Ovary (tissue), 9 donors: ENCODE measurements around the gene LPCAT2. TPM values are rescaled to one million over a fixed set of nuclear protein-coding genes. Genes with fewer than 3 reads are reported as not detected.

ENCODE experiments used
- DNase-seq, 5 donors: peaks; one replicate each; pipeline ENCODE4 v3.0.0-alpha.2; 2019 to 2020
- H3K27ac ChIP-seq, 2 donors: fragments of 200-600 bp; one replicate each; pipeline versions ENCODE4 v1.5.1 to v1.8.0; 2019 to 2022
- H3K27me3 ChIP-seq: fragments of 200-600 bp; one replicate; pipeline ENCODE4 v1.8.0; 2022
- H3K36me3 ChIP-seq: fragments of 200-600 bp; sonication (generic); one replicate; pipeline ENCODE4 v1.5.1; 2019
- H3K4me1 ChIP-seq: one replicate; pipeline ENCODE4 v1.8.1; 2013; ENCODE audit warnings: mild to moderate bottlenecking, moderate library complexity; ENCODE audit not compliant: insufficient read depth
- H3K4me3 ChIP-seq: fragments of 200-600 bp; sonication (generic); one replicate; pipeline ENCODE4 v1.5.1; 2017
- H3K9me3 ChIP-seq, 2 donors: fragments of 200-600 bp in 1 of 2; sonication (generic) in 1 of 2; one replicate each; pipeline versions ENCODE4 v1.5.1 to v1.8.1; 2013 to 2019; ENCODE audit warnings: mild to moderate bottlenecking in 1 of 2, moderate library complexity in 1 of 2
- CTCF ChIP-seq, 3 donors: fragments of 450-650 bp in 2 of 3; fragments of 200-600 bp in 1 of 3; IDR thresholded peaks; one replicate each; pipeline versions ENCODE4 v1.5.1 to v1.8.0; 2016 to 2022; ENCODE audit warnings: antibody characterized with exemption in 3 of 3, mild to moderate bottlenecking in 1 of 3
- EP300 ChIP-seq: sonication (generic); formaldehyde crosslinking; IDR thresholded peaks from one replicate; pipeline ENCODE4 v1.6.1; 2017; ENCODE audit warnings: antibody characterized with exemption
- POLR2A ChIP-seq: fragments of 450-650 bp; IDR thresholded peaks from one replicate; pipeline ENCODE4 v1.6.1; 2017; ENCODE audit warnings: antibody characterized with exemption, mild to moderate bottlenecking, moderate library complexity
- WGBS, 3 donors: extraction: QIAGEN DNeasy Blood & Tissue Kit in 1 of 3; methylation state at CpG; one replicate each; pipeline versions ENCODE4 v1.1.5 to v1.1.7; 2013 to 2017; 5-methylcytosine and 5-hydroxymethylcytosine counted together
- intact Hi-C, 4 donors: fragments of 100-400 bp; cut with DNase I; formaldehyde crosslinking; loops; one replicate each; pipeline versions ENCODE4 v1.11.0 to v1.15.1; 2022 to 2023
- polyA plus RNA-seq, 2 donors: library from polyadenylated mRNA; stranded (reverse); fragments of 200-250 nt in 1 of 2; fragments of 350-450 nt in 1 of 2; fragmentation: Illumina TruSeq in 1 of 2; extraction: RNeasy Lipid Tissue Mini Kit (QIAGEN cat#74804) in 1 of 2; gene quantifications; one replicate each; pipeline ENCODE4 v1.2.3, GENCODE V29; 2013 to 2014
- total RNA-seq, 7 donors: library from RNA; depleted of rRNA in 2 of 7; stranded (reverse); fragments of >200 nt in 2 of 7; fragmentation: NEBNext Ultra II Directional in 3 of 7; extraction: Animal tissue kit (Norgen Biotek cat#: 25700) in 3 of 7; gene quantifications; one replicate each; pipeline versions ENCODE4 v1.1.0 to v1.2.4, GENCODE V29; 2016 to 2023
- donor health status: DM: no; HTN: no; CAD: no; lungs with moderate emphysema.
- donor health status: DM: no; HTN: no; CAD: no.
- donor health status: Bipolar disorder and iron deficiency.
- donor health status: DM: yes; HTN: yes; CAD: no.
- donor health status: DM: no; HTN: no; CAD: no.
- donor health status: DM: yes; HTN: yes; CAD: no.

Gene LPCAT2
- total and polyA plus RNA-seq, 9 donors, result 12.2 to 39.7 (median 22.3) TPM

GRCh38 chr16:55539049-55539448 lies 30.2 kb downstream of the LPCAT2 start:
- intact Hi-C loops, result no loop called here
- WGBS, 3 donors, result 53 to 63% (median 54%) methylated on average over 5 of the region's 5 CpGs
- Histone ChIP-seq H3K36me3 (no peaks in the 10 kb centered on the region), H3K27me3 (no peaks in the 10 kb centered on the region), H3K9me3 (no peaks in the 10 kb centered on the region), H3K4me3 (no peak overlapping the region), H3K27ac (no peak overlapping the region), H3K4me1 (no peaks in the 10 kb centered on the region)
- no peak for DNase-seq
- TF ChIP-seq CTCF (IDR thresholded peaks at IDR 0.05) (no peak), EP300 (no peak), POLR2A (no peak)

GRCh38 chr16:55539488-55539887 lies 30.6 kb downstream of the LPCAT2 start:
- Histone ChIP-seq H3K4me3 (no peak overlapping the region), H3K4me1 (no peaks in the 10 kb centered on the region), H3K36me3 (no peaks in the 10 kb centered on the region), H3K27me3 (no peaks in the 10 kb centered on the region), H3K27ac (no peak overlapping the region), H3K9me3 (no peaks in the 10 kb centered on the region)
- WGBS, 3 donors, result 78 to 85% (median 81%) methylated on average over 1 of the region's 1 CpG
- intact Hi-C loops, result no loop called here
- TF ChIP-seq CTCF (IDR thresholded peaks at IDR 0.05) (no peak), POLR2A (no peak), EP300 (no peak)
- no peak for DNase-seq

- TF ChIP-seq CTCF (IDR thresholded peaks at IDR 0.05), result no peak
- no peak for TF ChIP-seq EP300
- no peak for TF ChIP-seq POLR2A
- Histone ChIP-seq H3K36me3 (no peaks in the 10 kb centered on the region), H3K4me3 (no peak overlapping the region), H3K27me3 (no peaks in the 10 kb centered on the region), H3K27ac (no peak overlapping the region), H3K9me3 (no peaks in the 10 kb centered on the region), H3K4me1 (no peaks in the 10 kb centered on the region)
- intact Hi-C loops, result loop anchor here in 2 of 4 donors (5.0 kb wide), 2 partner anchors 73 to 78 kb away; no protein-coding TSS in a partner anchor
- 94 to 98% (median 95%) methylated on average over 1 of the region's 1 CpG for WGBS, 3 donors
- DNase-seq, result no peak
Observed at GRCh38 chr16:55540221-55540620, 31.3 kb downstream of the LPCAT2 start.

- no peaks in the 10 kb centered on the region for H3K27me3 ChIP-seq
- intact Hi-C loops, result loop anchor here (2.0 to 5.0 kb wide), 4 partner anchors 75 to 80 kb away; no protein-coding TSS in a partner anchor
- no peak overlapping the region for H3K27ac ChIP-seq
- DNase-seq, result no peak
- no peaks in the 10 kb centered on the region for H3K36me3 ChIP-seq
- 85 to 90% (median 89%) methylated on average over 1 of the region's 1 CpG for WGBS, 3 donors
- H3K4me1 ChIP-seq, result no peaks in the 10 kb centered on the region
- no peak overlapping the region for H3K4me3 ChIP-seq
- TF ChIP-seq EP300, result no peak
- no peak for TF ChIP-seq CTCF (IDR thresholded peaks at IDR 0.05)
- TF ChIP-seq POLR2A, result no peak
- H3K9me3 ChIP-seq, result no peaks in the 10 kb centered on the region
Observed at GRCh38 chr16:55542459-55543082, 33.7 kb downstream of the LPCAT2 start.
